Liver (tissue), 9 donors: ENCODE data around the gene TP53INP2. TPM values are rescaled to one million over a fixed set of nuclear protein-coding genes. Genes with fewer than 3 reads are reported as not detected.

ENCODE experiments used
- DNase-seq: peaks from one replicate; pipeline ENCODE4 v3.0.0-alpha.2; 2017; ENCODE audit warnings: low spot score
- H3K27ac ChIP-seq, 2 donors: one replicate each; pipeline ENCODE4 v1.7.0; 2013; ENCODE audit warnings: inconsistent platforms in 2 of 2, low read length in 2 of 2, control low read depth in 1 of 2, low read depth in 1 of 2, mild to moderate bottlenecking in 1 of 2
- H3K27me3 ChIP-seq, 4 donors: one replicate each; pipeline versions ENCODE4 v1.6.1 to v1.7.0; 2013; ENCODE audit warnings: low read length in 3 of 4, inconsistent platforms in 1 of 4, mild to moderate bottlenecking in 1 of 4, moderate library complexity in 1 of 4; ENCODE audit not compliant: control insufficient read depth in 4 of 4, insufficient read depth in 4 of 4
- H3K36me3 ChIP-seq, 4 donors: one replicate each; pipeline versions ENCODE4 v1.6.1 to v1.7.0; 2013; ENCODE audit warnings: low read length in 3 of 4, mild to moderate bottlenecking in 3 of 4, low read depth in 1 of 4, moderate library complexity in 1 of 4; ENCODE audit not compliant: control insufficient read depth in 4 of 4, insufficient read depth in 3 of 4
- H3K4me1 ChIP-seq, 4 donors: one replicate each; pipeline versions ENCODE4 v1.6.1 to v1.7.0; 2013; ENCODE audit warnings: low read length in 3 of 4, mild to moderate bottlenecking in 3 of 4, moderate library complexity in 1 of 4; ENCODE audit not compliant: control insufficient read depth in 4 of 4, insufficient read depth in 4 of 4
- H3K4me3 ChIP-seq, 3 donors: one replicate each; pipeline versions ENCODE4 v1.6.1 to v1.7.0; 2013; ENCODE audit warnings: low read length in 3 of 3, control low read depth in 1 of 3, low read depth in 1 of 3, mild to moderate bottlenecking in 1 of 3
- H3K9ac ChIP-seq, 2 donors: one replicate each; pipeline ENCODE4 v1.7.0; 2013; ENCODE audit warnings: low read length in 2 of 2, mild to moderate bottlenecking in 2 of 2, moderate library complexity in 2 of 2, control low read depth in 1 of 2, low read depth in 1 of 2
- H3K9me3 ChIP-seq, 4 donors: one replicate each; pipeline versions ENCODE4 v1.6.1 to v1.7.0; 2013; ENCODE audit warnings: low read length in 3 of 4; ENCODE audit not compliant: control insufficient read depth in 4 of 4
- EGR1 ChIP-seq, 2 donors: IDR thresholded peaks; 2 replicates each; pipeline ENCODE4 v1.6.1; 2016 to 2018; ENCODE audit warnings: antibody characterized with exemption in 2 of 2, low read depth in 2 of 2
- FOXA1 ChIP-seq: IDR thresholded peaks from 2 replicates; pipeline ENCODE4 v1.6.1; 2016; ENCODE audit warnings: antibody characterized with exemption
- FOXA2 ChIP-seq: IDR thresholded peaks from 2 replicates; pipeline ENCODE4 v1.6.1; 2016; ENCODE audit warnings: antibody characterized with exemption
- GABPA ChIP-seq, 2 donors: IDR thresholded peaks in 1 of 2; conservative IDR thresholded peaks in 1 of 2; 2 replicates each; pipeline ENCODE4 v1.6.1; 2016; ENCODE audit warnings: antibody characterized with exemption in 2 of 2, mild to moderate bottlenecking in 1 of 2, moderate library complexity in 1 of 2
- HNF4A ChIP-seq, 2 donors: conservative IDR thresholded peaks; 2 replicates each; pipeline ENCODE4 v1.6.1; 2016; ENCODE audit warnings: antibody characterized with exemption in 2 of 2, mild to moderate bottlenecking in 2 of 2
- HNF4G ChIP-seq: IDR thresholded peaks from 2 replicates; pipeline ENCODE4 v1.6.1; 2016; ENCODE audit warnings: antibody characterized with exemption
- JUND ChIP-seq, 2 donors: IDR thresholded peaks; 2 replicates each; pipeline ENCODE4 v1.6.1; 2016; ENCODE audit warnings: antibody characterized with exemption in 2 of 2
- NR2F2 ChIP-seq: IDR thresholded peaks from 2 replicates; pipeline ENCODE4 v1.6.1; 2016; ENCODE audit warnings: antibody characterized with exemption
- RAD21 ChIP-seq, 2 donors: IDR thresholded peaks; 2 replicates each; pipeline ENCODE4 v1.6.1; 2016; ENCODE audit warnings: antibody characterized with exemption in 2 of 2, mild to moderate bottlenecking in 2 of 2
- RXRA ChIP-seq, 2 donors: IDR thresholded peaks; 2 replicates each; pipeline ENCODE4 v1.6.1; 2017 to 2018; ENCODE audit warnings: antibody characterized with exemption in 2 of 2, mild to moderate bottlenecking in 1 of 2
- SP1 ChIP-seq: IDR thresholded peaks from 2 replicates; pipeline ENCODE4 v1.6.1; 2018; ENCODE audit warnings: antibody characterized with exemption, mild to moderate bottlenecking
- TAF1 ChIP-seq: conservative IDR thresholded peaks from 2 replicates; pipeline ENCODE4 v1.6.1; 2016; ENCODE audit warnings: antibody characterized with exemption, mild to moderate bottlenecking
- WGBS: extraction: QIAGEN DNeasy Blood & Tissue Kit; methylation state at CpG from one replicate; pipeline ENCODE4 v1.1.7; 2013; 5-methylcytosine and 5-hydroxymethylcytosine counted together
- polyA plus RNA-seq, 2 donors: library from polyadenylated mRNA; stranded (reverse) in 1 of 2; unstranded in 1 of 2; fragments of 200-250 nt in 1 of 2; fragments of >200 nt in 1 of 2; fragmentation: Nextera tagmentation in 1 of 2; extraction: Ambion mirVana in 1 of 2; gene quantifications; one replicate each; pipeline versions ENCODE4 v1.2.1 to v1.2.3, GENCODE V29; 2013 to 2015
- total RNA-seq, 2 donors: library from RNA; depleted of rRNA; stranded (reverse); fragments of >200 nt; gene quantifications; one replicate each; pipeline ENCODE4 v1.2.3, GENCODE V29; 2014
- TF ChIP-seq, protein P1 (sequence below): IDR thresholded peaks from 2 replicates; pipeline ENCODE4 v1.6.1; 2016; ENCODE audit warnings: antibody characterized with exemption
- TF ChIP-seq, protein P2 (sequence below): IDR thresholded peaks from 2 replicates; pipeline ENCODE4 v1.6.1; 2016; ENCODE audit warnings: antibody characterized with exemption
- TF ChIP-seq, protein P3 (sequence below): IDR thresholded peaks from 2 replicates; pipeline ENCODE4 v1.6.1; 2016; ENCODE audit warnings: antibody characterized with exemption
- TF ChIP-seq, protein P4 (sequence below): IDR thresholded peaks from 2 replicates; pipeline ENCODE4 v1.6.1; 2016; ENCODE audit warnings: antibody characterized with exemption, mild to moderate bottlenecking
- donor health status: healthy.
- donor health status: healthy.
- donor health status: healthy.
- donor health status: healthy.
- donor health status: healthy.

The TP53INP2 gene
- total and polyA plus RNA-seq, 4 donors: 3.0 to 14.5 (median 7.0) TPM

DNA sequence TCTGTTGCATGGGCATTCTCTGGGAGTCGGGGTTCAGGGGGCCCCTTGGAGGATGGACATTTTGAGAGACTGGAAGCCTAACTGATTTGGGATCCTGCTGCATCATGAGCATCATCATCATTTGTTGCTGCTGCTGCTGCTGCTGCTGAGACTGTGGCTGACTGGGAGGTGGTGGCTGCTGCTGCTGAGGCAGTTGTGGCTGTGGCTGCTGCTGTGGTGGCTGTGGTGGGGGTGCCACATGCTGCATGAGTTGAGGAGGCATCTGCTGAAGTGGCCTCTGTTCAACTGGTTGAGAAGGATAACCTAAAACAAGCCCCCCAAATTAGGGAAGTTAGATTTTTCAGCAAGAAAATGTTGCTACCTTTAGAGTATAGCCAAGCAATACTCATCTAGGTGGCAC, 38.9 kb downstream of the TP53INP2 start (continued):
- TF ChIP-seq, protein P1, sequence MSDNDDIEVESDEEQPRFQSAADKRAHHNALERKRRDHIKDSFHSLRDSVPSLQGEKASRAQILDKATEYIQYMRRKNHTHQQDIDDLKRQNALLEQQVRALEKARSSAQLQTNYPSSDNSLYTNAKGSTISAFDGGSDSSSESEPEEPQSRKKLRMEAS: no peak
- TF ChIP-seq, protein P2, sequence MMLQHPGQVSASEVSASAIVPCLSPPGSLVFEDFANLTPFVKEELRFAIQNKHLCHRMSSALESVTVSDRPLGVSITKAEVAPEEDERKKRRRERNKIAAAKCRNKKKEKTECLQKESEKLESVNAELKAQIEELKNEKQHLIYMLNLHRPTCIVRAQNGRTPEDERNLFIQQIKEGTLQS: no peak
- TF ChIP-seq RAD21 (IDR thresholded peaks at IDR 0.05) (no peak), FOXA1 (no peak), TAF1 (no peak), RXRA (IDR thresholded peaks at IDR 0.05) (no peak), SP1 (no peak)

DNA sequence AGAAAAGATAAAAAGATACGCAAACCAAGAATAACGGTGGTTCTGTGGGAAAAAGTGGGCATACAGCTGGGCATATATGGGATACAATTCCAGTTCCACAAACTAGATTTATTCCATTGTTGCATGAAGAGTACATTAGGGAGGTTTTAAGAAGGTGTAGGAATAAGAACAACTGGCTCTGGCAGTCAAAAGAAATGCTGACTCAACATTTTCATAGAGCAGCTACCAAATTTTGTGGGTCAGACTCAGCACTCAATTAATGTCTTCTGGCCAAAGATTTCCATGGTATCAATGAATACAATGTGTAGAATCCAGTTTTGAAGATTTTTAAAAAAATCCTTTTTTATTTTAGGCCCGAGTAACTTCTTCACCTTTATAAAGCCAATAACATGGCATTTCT, 40.2 kb downstream of the TP53INP2 start:
- H3K36me3 ChIP-seq: peaks cover 6 to 58% (median 28%) of the 10 kb centered on the region in 4 donors
- H3K27me3 ChIP-seq: no peaks in the 10 kb centered on the region
- H3K27ac ChIP-seq: no peak overlapping the region
- 94% methylated on average over 3 of the region's 3 CpGs for WGBS
- no peaks in the 10 kb centered on the region for H3K9me3 ChIP-seq
- no peak for DNase-seq
- TF ChIP-seq, protein P1: no peak
- TF ChIP-seq RAD21 (IDR thresholded peaks at IDR 0.05): no peak
- TF ChIP-seq, protein P2: no peak
- no peaks in the 10 kb centered on the region for H3K4me1 ChIP-seq
- H3K9ac ChIP-seq: no peak overlapping the region
- H3K4me3 ChIP-seq: no peak overlapping the region

DNA sequence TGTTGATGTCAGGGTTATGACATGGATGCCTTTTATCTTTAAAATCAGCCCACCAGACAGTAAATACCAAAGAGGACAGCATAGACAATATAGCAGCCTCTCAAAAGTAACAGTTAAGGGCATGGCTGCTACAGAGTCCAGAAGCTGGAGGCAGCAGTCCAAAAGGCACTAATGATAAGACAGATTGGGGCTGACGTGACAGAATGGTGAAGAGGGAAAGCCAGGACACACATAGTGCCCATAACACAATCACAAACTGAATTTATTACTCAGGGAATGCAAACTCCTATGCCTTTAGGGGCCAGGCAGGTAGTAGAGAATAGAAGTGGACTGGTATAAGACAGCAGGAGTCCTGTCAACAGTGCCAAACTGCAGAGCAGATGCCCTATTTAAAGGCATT, 40.7 kb downstream of the TP53INP2 start:
- no peak for DNase-seq
- WGBS: 72% methylated on average over 1 of the region's 1 CpG
- no peaks in the 10 kb centered on the region for H3K4me1 ChIP-seq
- no peak overlapping the region for H3K27ac ChIP-seq
- H3K9ac ChIP-seq: no peak overlapping the region
- H3K4me3 ChIP-seq: no peak overlapping the region
- H3K9me3 ChIP-seq: no peaks in the 10 kb centered on the region
- no peaks in the 10 kb centered on the region for H3K27me3 ChIP-seq
- TF ChIP-seq FOXA1: no peak
- no peak for TF ChIP-seq RXRA (IDR thresholded peaks at IDR 0.05)
- H3K36me3 ChIP-seq: peaks cover 6 to 62% (median 33%) of the 10 kb centered on the region in 4 donors

DNA sequence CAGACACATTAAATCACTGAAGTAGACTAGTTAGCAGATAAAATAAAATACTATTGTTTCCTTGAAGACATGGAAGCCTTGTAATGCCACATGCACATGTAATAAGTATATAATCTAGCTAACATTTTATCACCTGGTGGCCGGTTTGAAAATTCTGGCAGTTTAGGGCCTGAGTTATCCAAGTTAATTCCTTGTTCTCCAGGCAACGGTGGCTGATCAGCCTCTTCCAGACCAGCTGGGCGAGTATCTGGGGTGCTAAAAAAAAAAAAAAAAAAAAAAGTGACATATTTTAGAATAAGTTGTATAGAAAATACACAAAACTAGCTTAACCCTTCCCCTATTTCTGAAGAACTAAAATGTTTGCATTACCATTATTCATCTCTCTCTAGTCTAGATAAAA, 42.5 kb downstream of the TP53INP2 start:
- no peak for DNase-seq
- peaks cover 9 to 65% (median 36%) of the 10 kb centered on the region in 4 donors for H3K36me3 ChIP-seq
- WGBS: 92% methylated on average over 3 of the region's 3 CpGs
- H3K9me3 ChIP-seq: no peaks in the 10 kb centered on the region
- H3K27ac ChIP-seq: no peak overlapping the region
- H3K9ac ChIP-seq: no peak overlapping the region
- H3K4me1 ChIP-seq: no peaks in the 10 kb centered on the region
- H3K27me3 ChIP-seq: no peaks in the 10 kb centered on the region
- H3K4me3 ChIP-seq: no peak overlapping the region
- no peak for TF ChIP-seq FOXA1
- TF ChIP-seq, protein P3, sequence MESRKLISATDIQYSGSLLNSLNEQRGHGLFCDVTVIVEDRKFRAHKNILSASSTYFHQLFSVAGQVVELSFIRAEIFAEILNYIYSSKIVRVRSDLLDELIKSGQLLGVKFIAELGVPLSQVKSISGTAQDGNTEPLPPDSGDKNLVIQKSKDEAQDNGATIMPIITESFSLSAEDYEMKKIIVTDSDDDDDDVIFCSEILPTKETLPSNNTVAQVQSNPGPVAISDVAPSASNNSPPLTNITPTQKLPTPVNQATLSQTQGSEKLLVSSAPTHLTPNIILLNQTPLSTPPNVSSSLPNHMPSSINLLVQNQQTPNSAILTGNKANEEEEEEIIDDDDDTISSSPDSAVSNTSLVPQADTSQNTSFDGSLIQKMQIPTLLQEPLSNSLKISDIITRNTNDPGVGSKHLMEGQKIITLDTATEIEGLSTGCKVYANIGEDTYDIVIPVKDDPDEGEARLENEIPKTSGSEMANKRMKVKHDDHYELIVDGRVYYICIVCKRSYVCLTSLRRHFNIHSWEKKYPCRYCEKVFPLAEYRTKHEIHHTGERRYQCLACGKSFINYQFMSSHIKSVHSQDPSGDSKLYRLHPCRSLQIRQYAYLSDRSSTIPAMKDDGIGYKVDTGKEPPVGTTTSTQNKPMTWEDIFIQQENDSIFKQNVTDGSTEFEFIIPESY: no peak
- TF ChIP-seq HNF4A (conservative IDR thresholded peaks at IDR 0.05): no peak
- TF ChIP-seq GABPA (IDR thresholded peaks at IDR 0.05 in 1 of 2, conservative IDR thresholded peaks at IDR 0.05 in 1 of 2): no peak
- TF ChIP-seq JUND (IDR thresholded peaks at IDR 0.05): no peak
- TF ChIP-seq, protein P4, sequence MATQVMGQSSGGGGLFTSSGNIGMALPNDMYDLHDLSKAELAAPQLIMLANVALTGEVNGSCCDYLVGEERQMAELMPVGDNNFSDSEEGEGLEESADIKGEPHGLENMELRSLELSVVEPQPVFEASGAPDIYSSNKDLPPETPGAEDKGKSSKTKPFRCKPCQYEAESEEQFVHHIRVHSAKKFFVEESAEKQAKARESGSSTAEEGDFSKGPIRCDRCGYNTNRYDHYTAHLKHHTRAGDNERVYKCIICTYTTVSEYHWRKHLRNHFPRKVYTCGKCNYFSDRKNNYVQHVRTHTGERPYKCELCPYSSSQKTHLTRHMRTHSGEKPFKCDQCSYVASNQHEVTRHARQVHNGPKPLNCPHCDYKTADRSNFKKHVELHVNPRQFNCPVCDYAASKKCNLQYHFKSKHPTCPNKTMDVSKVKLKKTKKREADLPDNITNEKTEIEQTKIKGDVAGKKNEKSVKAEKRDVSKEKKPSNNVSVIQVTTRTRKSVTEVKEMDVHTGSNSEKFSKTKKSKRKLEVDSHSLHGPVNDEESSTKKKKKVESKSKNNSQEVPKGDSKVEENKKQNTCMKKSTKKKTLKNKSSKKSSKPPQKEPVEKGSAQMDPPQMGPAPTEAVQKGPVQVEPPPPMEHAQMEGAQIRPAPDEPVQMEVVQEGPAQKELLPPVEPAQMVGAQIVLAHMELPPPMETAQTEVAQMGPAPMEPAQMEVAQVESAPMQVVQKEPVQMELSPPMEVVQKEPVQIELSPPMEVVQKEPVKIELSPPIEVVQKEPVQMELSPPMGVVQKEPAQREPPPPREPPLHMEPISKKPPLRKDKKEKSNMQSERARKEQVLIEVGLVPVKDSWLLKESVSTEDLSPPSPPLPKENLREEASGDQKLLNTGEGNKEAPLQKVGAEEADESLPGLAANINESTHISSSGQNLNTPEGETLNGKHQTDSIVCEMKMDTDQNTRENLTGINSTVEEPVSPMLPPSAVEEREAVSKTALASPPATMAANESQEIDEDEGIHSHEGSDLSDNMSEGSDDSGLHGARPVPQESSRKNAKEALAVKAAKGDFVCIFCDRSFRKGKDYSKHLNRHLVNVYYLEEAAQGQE: no peak
- no peak for TF ChIP-seq TAF1
- TF ChIP-seq, protein P2: no peak
- no peak for TF ChIP-seq FOXA2
- no peak for TF ChIP-seq RAD21 (IDR thresholded peaks at IDR 0.05)
- TF ChIP-seq EGR1 (IDR thresholded peaks at IDR 0.05; ENCODE audit: low read depth in 2 of 2): no peak
- TF ChIP-seq NR2F2: no peak
- TF ChIP-seq, protein P1: no peak
- TF ChIP-seq SP1: no peak
- no peak for TF ChIP-seq HNF4G
- TF ChIP-seq RXRA (IDR thresholded peaks at IDR 0.05): no peak
